HEK293T (cell line): ENCODE measurements around the gene CLEC4F.
"Not testable (repeated sequence)": the region's sequence is repeated elsewhere in the genome, so short reads cannot be mapped to it uniquely, and the experiment has no call there.

ENCODE experiments used
- CTCF ChIA-PET: fragments of 350-600 bp; formaldehyde crosslinking; extraction: SDS; loops from one replicate; lab custom pipeline; 2021; ENCODE audit warnings: antibody characterized with exemption, inconsistent platforms; lab: Yijun Ruan, JAX
- POLR2A ChIA-PET: fragments of 350-600 bp; formaldehyde crosslinking; extraction: SDS; loops from one replicate; lab custom pipeline; 2020; ENCODE audit warnings: antibody characterized with exemption, inconsistent platforms; lab: Yijun Ruan, JAX
- DNase-seq: peaks from one replicate; pipeline ENCODE4 v3.0.0; 2012; ENCODE audit warnings: mixed read lengths; ENCODE audit errors: extremely low spot score
- ARNT ChIP-seq: fragments of 450-650 bp; IDR thresholded peaks from 2 replicates; pipeline ENCODE4 v1.6.1; 2017; ENCODE audit warnings: mild to moderate bottlenecking
- BHLHE40 ChIP-seq: fragments of 450-650 bp; IDR thresholded peaks from 2 replicates; pipeline ENCODE4 v1.6.1; 2016; ENCODE audit warnings: mild to moderate bottlenecking, moderate library complexity, borderline replicate concordance
- CTBP1 ChIP-seq: fragments of 450-650 bp; IDR thresholded peaks from 2 replicates; pipeline ENCODE4 v1.6.1; 2016; ENCODE audit warnings: borderline replicate concordance
- ELF4 ChIP-seq: fragments of 450-650 bp; IDR thresholded peaks from 2 replicates; pipeline ENCODE4 v1.6.1; 2017; ENCODE audit warnings: antibody characterized with exemption
- FOXA1 ChIP-seq: fragments of 450-650 bp; IDR thresholded peaks from 2 replicates; pipeline ENCODE4 v1.6.1; 2016; ENCODE audit warnings: mild to moderate bottlenecking
- FOXK2 ChIP-seq: fragments of 450-650 bp; IDR thresholded peaks from 2 replicates; pipeline ENCODE4 v1.6.1; 2016; ENCODE audit warnings: mild to moderate bottlenecking
- FOXM1 ChIP-seq: fragments of 450-650 bp; IDR thresholded peaks from 2 replicates; pipeline ENCODE4 v1.6.1; 2017; ENCODE audit warnings: mild to moderate bottlenecking, borderline replicate concordance
- HDGF ChIP-seq: fragments of 450-650 bp; IDR thresholded peaks from 2 replicates; pipeline ENCODE4 v1.6.1; 2017; ENCODE audit warnings: antibody characterized with exemption, borderline replicate concordance
- L3MBTL2 ChIP-seq: fragments of 450-650 bp; conservative IDR thresholded peaks from 2 replicates; pipeline ENCODE4 v1.6.1; 2016; ENCODE audit warnings: mild to moderate bottlenecking
- LEF1 ChIP-seq: fragments of 450-650 bp; IDR thresholded peaks from 2 replicates; pipeline ENCODE4 v1.6.1; 2017; ENCODE audit warnings: mild to moderate bottlenecking, borderline replicate concordance
- NFRKB ChIP-seq: fragments of 450-650 bp; IDR thresholded peaks from 2 replicates; pipeline ENCODE4 v1.6.1; 2016; ENCODE audit warnings: mild to moderate bottlenecking, moderate library complexity
- SP1 ChIP-seq: fragments of 450-650 bp; IDR thresholded peaks from 2 replicates; pipeline ENCODE4 v1.6.1; 2017
- SUZ12 ChIP-seq: fragments of 450-650 bp; IDR thresholded peaks from 2 replicates; pipeline ENCODE4 v1.6.1; 2016; ENCODE audit warnings: mild to moderate bottlenecking
- TARDBP ChIP-seq: fragments of 450-650 bp; IDR thresholded peaks from 2 replicates; pipeline ENCODE4 v1.6.1; 2016
- ZNF384 ChIP-seq: fragments of 450-650 bp; IDR thresholded peaks from 2 replicates; pipeline ENCODE4 v1.6.1; 2016
- TF ChIP-seq, protein P1 (sequence below): fragments of 450-650 bp; IDR thresholded peaks from 2 replicates; pipeline ENCODE4 v1.6.1; 2016

The CLEC4F gene

DNA sequence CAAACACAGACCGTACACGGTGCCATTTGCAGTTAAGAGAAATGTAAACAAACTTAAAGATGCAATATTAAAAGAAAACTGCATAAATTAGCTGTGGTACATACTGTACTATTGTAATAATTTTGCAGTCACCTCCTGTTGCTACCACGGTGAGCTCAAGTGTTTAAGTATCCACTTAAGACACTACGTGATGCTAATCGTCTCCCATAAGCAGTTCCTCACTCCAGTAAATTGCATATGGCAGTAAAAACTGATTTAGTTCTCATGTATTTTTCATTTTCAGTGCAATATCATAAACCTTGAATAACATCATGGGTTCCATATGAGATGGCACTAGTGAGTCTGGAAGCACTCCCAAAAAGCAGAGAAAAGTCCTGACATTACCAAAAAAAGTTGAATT is 14.4 kb downstream of the CLEC4F start:
- DNase-seq, result no peak
- CTCF ChIA-PET, result no interaction called here
- POLR2A ChIA-PET, result no interaction called here
- TF ChIP-seq LEF1 (no peak), BHLHE40 (no peak), FOXM1 (no peak), NFRKB (no peak), FOXA1 (no peak), ZNF384 (no peak), ELF4 (no peak), SP1 (no peak), SUZ12 (no peak), FOXK2 (no peak), CTBP1 (no peak), ARNT (no peak), HDGF (no peak), TARDBP (no peak), L3MBTL2 (no peak)
- TF ChIP-seq, protein P1, sequence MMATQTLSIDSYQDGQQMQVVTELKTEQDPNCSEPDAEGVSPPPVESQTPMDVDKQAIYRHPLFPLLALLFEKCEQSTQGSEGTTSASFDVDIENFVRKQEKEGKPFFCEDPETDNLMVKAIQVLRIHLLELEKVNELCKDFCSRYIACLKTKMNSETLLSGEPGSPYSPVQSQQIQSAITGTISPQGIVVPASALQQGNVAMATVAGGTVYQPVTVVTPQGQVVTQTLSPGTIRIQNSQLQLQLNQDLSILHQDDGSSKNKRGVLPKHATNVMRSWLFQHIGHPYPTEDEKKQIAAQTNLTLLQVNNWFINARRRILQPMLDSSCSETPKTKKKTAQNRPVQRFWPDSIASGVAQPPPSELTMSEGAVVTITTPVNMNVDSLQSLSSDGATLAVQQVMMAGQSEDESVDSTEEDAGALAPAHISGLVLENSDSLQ, result no peak

DNA sequence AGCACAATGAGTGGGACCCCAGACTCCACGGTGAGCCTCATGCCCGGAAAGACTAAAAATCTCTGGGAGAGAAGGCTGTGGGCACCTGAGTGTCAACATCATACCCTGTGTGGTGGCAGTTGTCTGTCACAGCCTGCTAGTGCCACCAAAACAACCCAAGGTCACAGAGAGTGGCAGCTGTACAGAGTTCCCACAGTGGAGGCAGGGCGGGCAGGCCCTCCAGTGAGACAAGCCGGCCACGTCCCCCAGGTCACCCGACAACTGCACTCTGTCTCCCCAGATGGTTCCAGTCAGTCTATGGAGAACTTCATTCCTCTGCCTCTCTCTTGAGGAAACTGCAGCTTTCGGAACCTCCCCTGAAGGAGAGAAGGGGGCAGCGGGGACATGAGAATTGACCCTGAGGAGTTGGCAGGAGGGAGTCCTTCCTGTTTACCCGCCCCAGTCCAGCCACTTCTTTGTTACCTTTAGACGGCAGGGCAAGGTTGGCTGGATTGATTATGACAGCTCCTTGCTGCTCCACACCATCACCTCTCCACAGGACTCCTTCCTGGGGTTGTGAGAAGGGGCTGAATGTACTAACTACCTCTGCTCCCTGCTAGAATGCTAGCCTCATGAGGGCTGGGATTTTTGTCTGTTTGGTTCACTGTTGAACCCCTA is 18.7 kb downstream of the CLEC4F start:
- ChIA-PET POLR2A (no interaction called here), CTCF (no interaction called here)
- TF ChIP-seq ARNT (no peak), ZNF384 (no peak), CTBP1 (no peak), FOXK2 (no peak), FOXA1 (no peak), BHLHE40 (no peak), NFRKB (no peak), LEF1 (no peak), SUZ12 (no peak), TARDBP (no peak), L3MBTL2 (no peak), SP1 (no peak)
- TF ChIP-seq, protein P1, result no peak
- no peak for DNase-seq

DNA sequence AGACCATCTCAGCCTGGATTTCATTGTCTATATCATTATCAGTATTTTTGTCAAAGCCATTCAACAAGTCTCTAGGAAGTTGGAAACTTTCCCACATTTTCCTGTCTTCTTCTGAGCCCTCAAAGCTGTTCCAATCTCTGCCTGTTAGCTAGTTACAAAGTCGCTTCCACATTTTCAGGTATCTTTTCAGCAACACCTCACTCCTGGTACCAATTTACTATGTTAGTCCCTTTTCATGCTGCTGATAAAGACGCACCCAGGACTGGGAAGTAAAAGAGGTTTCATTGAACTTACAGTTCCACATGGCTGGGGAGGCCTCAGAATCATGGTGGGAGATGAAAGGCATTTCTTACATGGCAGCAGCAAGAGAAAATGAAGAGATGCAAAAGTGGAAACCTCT is 20.7 kb downstream of the CLEC4F start:
- CTCF ChIA-PET, result no interaction called here
- DNase-seq, result no peak
- TF ChIP-seq L3MBTL2 (no peak), SUZ12 (no peak), FOXM1 (no peak), FOXA1 (no peak)
- POLR2A ChIA-PET, result no interaction called here

DNA sequence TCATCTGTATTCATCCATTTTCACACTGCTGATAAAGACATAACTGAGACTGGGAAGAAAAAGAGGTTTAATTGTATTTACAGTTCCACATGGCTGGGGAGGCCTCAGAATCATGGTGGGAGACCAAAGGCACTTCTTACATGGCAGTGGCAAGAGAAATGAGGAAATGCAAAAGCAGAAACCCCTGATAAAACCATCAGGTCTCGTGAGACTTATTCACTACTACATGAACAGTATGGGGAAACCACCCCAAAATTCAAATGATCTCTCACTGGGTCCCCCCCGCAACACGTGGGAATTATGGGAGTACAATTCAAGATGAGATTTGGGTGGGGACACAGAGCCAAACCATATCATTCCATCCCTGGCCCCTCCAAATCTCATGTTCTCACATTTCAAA is 22.4 kb downstream of the CLEC4F start:
- POLR2A ChIA-PET, DNase-seq, CTCF ChIA-PET: not testable (repeated sequence)

DNA sequence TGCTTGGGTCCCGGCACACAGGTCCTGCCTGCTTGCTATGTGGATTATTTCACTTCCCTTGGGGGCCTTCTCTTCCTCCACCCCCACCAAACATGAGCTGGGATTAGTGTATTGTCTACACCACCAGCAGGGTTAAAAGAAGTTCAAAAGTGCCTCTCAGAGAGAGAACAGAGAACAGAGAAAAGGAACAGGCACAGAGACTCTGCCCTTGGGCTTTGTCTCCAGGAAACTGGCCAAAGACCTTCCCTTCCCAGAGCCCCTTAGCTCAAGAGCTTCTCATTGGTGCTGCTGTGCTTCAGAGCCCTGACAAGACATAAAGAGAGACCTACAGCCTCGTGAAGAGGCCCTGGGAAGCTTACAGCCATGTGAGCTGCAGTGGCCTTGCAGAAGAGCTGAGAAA is 22.9 kb downstream of the CLEC4F start:
- ChIA-PET POLR2A (no interaction called here), CTCF (no interaction called here)
- TF ChIP-seq FOXA1 (no peak), HDGF (no peak), ELF4 (no peak), FOXK2 (no peak), NFRKB (no peak)
- no peak for DNase-seq

DNA sequence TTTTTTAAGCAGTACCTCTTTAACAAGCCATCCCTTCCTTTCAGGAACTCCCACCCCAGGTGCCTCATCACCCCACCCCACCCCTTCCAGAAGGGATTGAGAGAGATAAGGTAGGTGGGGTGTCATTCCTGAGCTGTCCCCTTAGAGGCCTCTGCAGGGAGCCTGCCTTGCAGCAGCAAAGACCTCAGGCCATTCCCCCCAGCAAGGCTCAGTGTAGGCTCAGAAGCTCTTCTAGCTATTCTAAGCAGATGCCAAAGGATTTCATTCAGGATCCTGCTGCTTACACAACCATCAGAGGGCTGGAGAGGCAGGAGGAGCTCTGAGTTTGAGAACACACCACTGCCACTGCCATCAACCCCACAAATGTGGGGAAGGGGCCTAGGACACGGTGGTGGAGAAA is 24.1 kb downstream of the CLEC4F start:
- ChIA-PET CTCF (interaction anchor here (0.7 to 0.8 kb wide), 2 partner anchors 30 to 152 kb away, joined by 3 read pairs; no protein-coding TSS in a partner anchor), POLR2A (interaction anchor here (1.0 kb wide), 1 partner anchor 28 kb away, joined by 4 read pairs; the partner anchor contains the start of gene ADD2)
- no peak for DNase-seq
- TF ChIP-seq SUZ12, result no peak

DNA sequence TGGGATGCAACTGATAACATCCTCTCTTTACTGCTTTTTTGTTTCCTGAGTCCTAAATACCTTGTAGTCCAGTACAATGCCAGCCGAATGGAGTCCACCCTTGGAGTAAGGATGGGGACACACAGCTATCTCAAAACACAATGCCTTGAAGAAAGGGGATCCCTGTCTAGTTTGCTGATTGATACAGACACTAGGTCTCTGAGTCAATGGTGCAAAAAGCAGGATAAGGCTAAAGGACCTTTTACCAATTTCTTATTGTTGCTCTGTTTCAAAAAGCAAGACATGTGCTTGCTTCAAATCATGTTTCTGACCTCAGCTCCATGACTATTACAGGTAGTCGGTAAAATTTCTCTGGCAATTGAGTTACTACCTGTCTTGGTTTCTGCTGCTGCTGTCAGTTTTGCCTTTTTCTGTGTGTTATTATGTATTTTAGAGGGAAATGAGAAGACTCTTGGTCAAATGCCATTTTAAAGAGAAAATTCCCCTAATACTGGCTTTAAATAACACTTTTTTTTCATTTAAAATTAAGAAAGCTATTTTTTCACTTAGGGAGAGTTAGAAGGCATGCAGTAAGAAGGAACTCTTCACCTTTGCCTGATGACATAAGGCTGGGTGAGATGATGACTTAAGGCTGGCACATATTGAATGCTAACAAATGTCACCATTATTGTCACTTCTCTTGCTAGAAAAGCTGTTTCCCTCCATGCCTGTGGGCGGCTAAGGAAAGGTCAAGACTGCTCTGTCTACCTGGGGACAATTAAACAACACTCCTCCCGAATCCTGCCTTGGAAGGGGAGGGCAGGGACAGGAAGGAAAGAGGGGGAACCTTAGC is 25.0 kb downstream of the CLEC4F start:
- POLR2A ChIA-PET, result no interaction called here
- CTCF ChIA-PET, result no interaction called here
- no peak for TF ChIP-seq ELF4
- no peak for TF ChIP-seq SUZ12
- TF ChIP-seq TARDBP, result no peak
- no peak for TF ChIP-seq FOXK2
- no peak for TF ChIP-seq FOXA1
- TF ChIP-seq ZNF384, result no peak
- TF ChIP-seq HDGF, result no peak
- TF ChIP-seq SP1, result no peak
- no peak for TF ChIP-seq FOXM1
- no peak for TF ChIP-seq ARNT
- TF ChIP-seq NFRKB, result no peak
- no peak for TF ChIP-seq CTBP1
- no peak for TF ChIP-seq LEF1
- TF ChIP-seq, protein P1, result no peak
- no peak for TF ChIP-seq BHLHE40
- no peak for TF ChIP-seq L3MBTL2
- DNase-seq, result no peak
